ENCODE results near the gene APOO.

- TF ChIP-seq POLR2A (IDR thresholded peaks at IDR 0.05; ENCODE audit: low read depth, low read length) (no peak), POLR2AphosphoS5 (IDR thresholded peaks at IDR 0.05; ENCODE audit: low read depth, low read length) (no peak)
Observed at GRCh38 chrX:23945206-23945605, 37.5 kb upstream of the APOO start.
